OCI-LY7 (cell line): Measurements from ENCODE around the gene MLKL. TPM values are rescaled to one million over a fixed set of nuclear protein-coding genes. Genes with fewer than 3 reads are reported as not detected.

Experiments used
- BruUV-seq: library from RNA; stranded (reverse); fragments of 400-500 nt; replicated peaks from 2 replicates; lab custom pipeline; 2021; lab: Mats Ljungman, UMichigan
- CTCF ChIA-PET: fragments of 300-600 bp; sonication (Branson Sonifier 250); formaldehyde crosslinking; loops from one replicate; lab custom pipeline; 2022; ENCODE audit warnings: antibody characterized with exemption; ENCODE audit not compliant: unreplicated experiment; lab: Charles Lee
- POLR2A ChIA-PET: fragments of 300-600 bp; sonication (Branson Sonifier 250); formaldehyde crosslinking; loops from one replicate; lab custom pipeline; 2022; ENCODE audit warnings: antibody characterized with exemption; lab: Charles Lee
- DNase-seq: peaks from one replicate; pipeline ENCODE4 v3.0.0-alpha.2; 2015; ENCODE audit warnings: low spot score
- H2AFZ ChIP-seq: fragments of 200-600 bp; sonication (generic), shearing (Covaris generic); 2 replicates; pipeline ENCODE4 v1.6.1; 2014; ENCODE audit warnings: mild to moderate bottlenecking, antibody characterized with exemption, low read length, moderate library complexity
- H3K27ac ChIP-seq: fragments of 200-600 bp; sonication (generic); 2 replicates; pipeline ENCODE4 v1.5.1; 2014; ENCODE audit warnings: mixed run types, low read depth, mild to moderate bottlenecking, moderate library complexity, low read length, inconsistent platforms; ENCODE audit not compliant: poor library complexity, severe bottlenecking
- H3K36me3 ChIP-seq: fragments of 200-600 bp; sonication (generic); 2 replicates; pipeline ENCODE4 v1.6.1; 2014; ENCODE audit warnings: mild to moderate bottlenecking, antibody characterized with exemption, low read length, moderate library complexity, mixed read lengths; ENCODE audit not compliant: insufficient read depth
- H3K4me1 ChIP-seq: fragments of 200-600 bp; sonication (generic); 2 replicates; pipeline ENCODE4 v1.5.1; 2014; ENCODE audit warnings: mild to moderate bottlenecking, low read length; ENCODE audit not compliant: insufficient read depth, poor library complexity, severe bottlenecking
- H3K4me2 ChIP-seq: fragments of 200-600 bp; sonication (generic); 2 replicates; pipeline ENCODE4 v1.6.1; 2014; ENCODE audit warnings: mild to moderate bottlenecking, low read length
- H3K4me3 ChIP-seq: fragments of 200-600 bp; sonication (generic); 2 replicates; pipeline ENCODE4 v1.5.1; 2014; ENCODE audit warnings: mild to moderate bottlenecking, low read depth, low read length; ENCODE audit not compliant: poor library complexity, severe bottlenecking
- H3K79me2 ChIP-seq: fragments of 200-600 bp; sonication (generic); 2 replicates; pipeline ENCODE4 v1.6.1; 2016; ENCODE audit warnings: low read depth, mild to moderate bottlenecking, low read length, moderate library complexity, mixed read lengths; ENCODE audit not compliant: insufficient read depth
- H3K9me2 ChIP-seq: fragments of 200-600 bp; sonication (generic); 2 replicates; pipeline ENCODE4 v1.6.1; 2016; ENCODE audit warnings: mild to moderate bottlenecking, low read length, mixed read lengths; ENCODE audit not compliant: insufficient read depth
- H3K9me3 ChIP-seq: fragments of 200-600 bp; sonication (generic); 2 replicates; pipeline ENCODE4 v1.6.1; 2014; ENCODE audit warnings: mild to moderate bottlenecking, mixed run types, low read length, mixed read lengths
- H4K20me1 ChIP-seq: fragments of 200-600 bp; sonication (generic); 2 replicates; pipeline ENCODE4 v1.6.1; 2014; ENCODE audit warnings: mild to moderate bottlenecking, antibody characterized with exemption, low read length, moderate library complexity, mixed read lengths; ENCODE audit not compliant: insufficient read depth
- CTCF ChIP-seq: fragments of 200-600 bp; sonication (generic); conservative IDR thresholded peaks from 2 replicates; pipeline ENCODE4 v1.5.1; 2014; ENCODE audit warnings: mild to moderate bottlenecking, antibody characterized with exemption, low read length, moderate library complexity, mixed read lengths
- EZH2phosphoT487 ChIP-seq: fragments of 200-600 bp; sonication (generic); IDR thresholded peaks from 2 replicates; pipeline ENCODE4 v1.6.1; 2018; ENCODE audit warnings: low read depth, borderline replicate concordance, mild to moderate bottlenecking, mixed run types, antibody characterized with exemption, low read length, moderate library complexity, mixed read lengths
- intact Hi-C: fragments of 100-400 bp; cut with micrococcal nuclease; formaldehyde crosslinking; loops from one replicate; pipeline ENCODE4 v1.10.0; 2022; ENCODE audit not compliant: unreplicated experiment
- total RNA-seq, 2 experiments: library from RNA; depleted of rRNA in 1 of 2; stranded (reverse); fragments of >200 nt in 1 of 2; shearing (Covaris generic) in 1 of 2; gene quantifications; 2 replicates each; pipeline ENCODE4 v1.2.3, GENCODE V29; 2014 to 2022

Gene MLKL
- total RNA-seq, 2 experiments from 2014 or later: 8.0 to 9.0 TPM

GRCh38 chr16:74731853-74732477 is 31.3 kb upstream of the MLKL start:
- Histone ChIP-seq H3K79me2 (no peaks in the 10 kb centered on the region), H3K9me3 (peaks cover 6% of the 10 kb centered on the region; the same call in 1 of the 2 replicates), H3K4me3 (no peak overlapping the region), H3K4me2 (no peak overlapping the region), H3K4me1 (no peaks in the 10 kb centered on the region), H3K27ac (no peak overlapping the region), H3K9me2 (no peaks in the 10 kb centered on the region), H2AFZ (no peak overlapping the region), H4K20me1 (no peaks in the 10 kb centered on the region), H3K36me3 (no peaks in the 10 kb centered on the region)
- ChIA-PET CTCF (no interaction called here), POLR2A (no interaction called here)
- no peak for DNase-seq
- intact Hi-C loops: no loop called here
- BruUV-seq: no TSS peak
- TF ChIP-seq CTCF: no peak
- no peak for TF ChIP-seq EZH2phosphoT487

GRCh38 chr16:74729783-74730683 is 29.4 kb upstream of the MLKL start:
- H3K27ac ChIP-seq: no peak overlapping the region
- no peak overlapping the region for H2AFZ ChIP-seq
- H3K4me2 ChIP-seq: no peak overlapping the region
- intact Hi-C loops: no loop called here
- no peaks in the 10 kb centered on the region for H3K79me2 ChIP-seq
- no peaks in the 10 kb centered on the region for H3K9me2 ChIP-seq
- TF ChIP-seq EZH2phosphoT487: no peak
- TF ChIP-seq CTCF: no peak
- no TSS peak for BruUV-seq
- H3K4me3 ChIP-seq: no peak overlapping the region
- POLR2A ChIA-PET: interaction anchor here (0.6 to 0.7 kb wide), 2 partner anchors 172 to 1328 kb away, joined by 3 read pairs; no protein-coding TSS in a partner anchor
- no peaks in the 10 kb centered on the region for H4K20me1 ChIP-seq
- no peak for DNase-seq
- CTCF ChIA-PET: interaction anchor here (0.5 to 1.6 kb wide), 2 partner anchors 10 to 15 kb away, joined by 3 read pairs; no protein-coding TSS in a partner anchor
- H3K9me3 ChIP-seq: peaks cover 11% of the 10 kb centered on the region; the same call in 1 of the 2 replicates
- H3K36me3 ChIP-seq: no peaks in the 10 kb centered on the region
- H3K4me1 ChIP-seq: no peaks in the 10 kb centered on the region
